Gastrocnemius medialis (tissue), 4 donors: ENCODE results near the gene NUDT13. TPM values are rescaled to one million over a fixed set of nuclear protein-coding genes. Genes with fewer than 3 reads are reported as not detected.
A peak's percentile ranks its signal among the peaks of the same experiment; 100 is the strongest.

Experiments
- ATAC-seq, 2 donors: fragments of 150-250 bp; one replicate each; pipeline ENCODE4 v1.9.1; 2016
- DNase-seq, 2 donors: peaks; one replicate each; pipeline ENCODE4 v3.0.0-alpha.2; 2019
- H3K27ac ChIP-seq, 4 donors: fragments of 200-600 bp; sonication (generic); 1 replicate in 1 of 4; 2 replicates in 3 of 4; pipeline ENCODE4 v1.5.1; 2016 to 2018; ENCODE audit warnings: mild to moderate bottlenecking in 2 of 4, moderate library complexity in 1 of 4
- H3K27me3 ChIP-seq, 3 donors: fragments of 200-600 bp; sonication (generic) in 2 of 3; 1 replicate in 1 of 3; 2 replicates in 2 of 3; pipeline versions ENCODE4 v1.5.1 to v1.6.0; 2016 to 2019; ENCODE audit warnings: mild to moderate bottlenecking in 1 of 3, moderate library complexity in 1 of 3
- H3K36me3 ChIP-seq, 2 donors: fragments of 200-600 bp; sonication (generic) in 1 of 2; one replicate each; pipeline ENCODE4 v1.5.1; 2017 to 2018
- H3K4me1 ChIP-seq, 2 donors: fragments of 200-600 bp; sonication (generic) in 1 of 2; one replicate each; pipeline ENCODE4 v1.5.1; 2016 to 2017; ENCODE audit warnings: mild to moderate bottlenecking in 2 of 2
- H3K4me3 ChIP-seq, 4 donors: fragments of 200-600 bp; sonication (generic) in 3 of 4; 1 replicate in 1 of 4; 2 replicates in 3 of 4; pipeline ENCODE4 v1.5.1; 2016 to 2019; ENCODE audit warnings: mild to moderate bottlenecking in 2 of 4
- H3K9me3 ChIP-seq, 3 donors: fragments of 200-600 bp; sonication (generic) in 2 of 3; 1 replicate in 1 of 3; 2 replicates in 2 of 3; pipeline ENCODE4 v1.5.1; 2016 to 2019
- CTCF ChIP-seq, 5 experiments: fragments of 450-650 bp in 3 of 5; fragments of 200-600 bp in 2 of 5; sonication (generic) in 2 of 5; IDR thresholded peaks in 4 of 5; conservative IDR thresholded peaks in 1 of 5; 1 replicate in 4 of 5; 2 replicates in 1 of 5; pipeline ENCODE4 v1.5.1; 2016 to 2019; ENCODE audit warnings: antibody characterized with exemption in 5 of 5, mild to moderate bottlenecking in 3 of 5, moderate library complexity in 3 of 5
- POLR2A ChIP-seq, 2 donors: fragments of 450-650 bp; IDR thresholded peaks; one replicate each; pipeline ENCODE4 v1.6.1; 2017; ENCODE audit warnings: antibody characterized with exemption in 2 of 2, mild to moderate bottlenecking in 2 of 2, moderate library complexity in 2 of 2
- in situ Hi-C, 4 donors: fragments of 200-750 bp; cut with MboI; loops; one replicate each; pipeline versions ENCODE4 v1.15.0 to v1.8.0; 2017; ENCODE audit warnings: low sequenced_read_pairs in 4 of 4
- intact Hi-C: fragments of 100-400 bp; cut with DNase I; formaldehyde crosslinking; loops from one replicate; pipeline ENCODE4 v1.15.1; 2023; ENCODE audit warnings: low total_unique reads
- total RNA-seq, 4 donors: library from RNA; depleted of rRNA; stranded (reverse); fragments of >200 nt; gene quantifications; one replicate each; pipeline versions ENCODE4 v1.1.0 to v1.2.3, GENCODE V29; 2016

The NUDT13 gene
- total RNA-seq, 4 donors from 2014 or later = 1.7 to 5.3 (median 2.0) TPM

- Histone ChIP-seq H3K27ac (peak overlapping the region in 2 of 4 donors; percentile 64 to 93), H3K9me3 (no peaks in the 10 kb centered on the region), H3K4me3 (no peak overlapping the region), H3K27me3 (no peaks in the 10 kb centered on the region), H3K4me1 (peaks cover 0 to 5% of the 10 kb centered on the region in 2 donors), H3K36me3 (peaks cover 0 to 43% of the 10 kb centered on the region in 2 donors)
- ATAC-seq (no peak), DNase-seq (no peak)
- intact Hi-C loops (no loop called here), in situ Hi-C loops (no loop called here)
- no peak for TF ChIP-seq POLR2A (IDR thresholded peaks at IDR 0.05)
- TF ChIP-seq CTCF (IDR thresholded peaks at IDR 0.05 in 4 of 5, conservative IDR thresholded peaks at IDR 0.05 in 1 of 5) = no peak
Measured at GRCh38 chr10:73126343-73126742, 16.1 kb downstream of the NUDT13 start.

- peaks cover 6 to 83% of the 10 kb centered on the region in 2 donors for H3K36me3 ChIP-seq
- H3K9me3 ChIP-seq = no peaks in the 10 kb centered on the region
- in situ Hi-C loops = no loop called here
- no peak for ATAC-seq
- no peaks in the 10 kb centered on the region for H3K27me3 ChIP-seq
- peak overlapping the region in 3 of 4 donors; percentile 1 to 20 (median 7) for H3K27ac ChIP-seq
- intact Hi-C loops = loop anchor here (5.0 kb wide), 1 partner anchor 36 kb away; the partner anchor contains the start of genes ECD and FAM149B1
- TF ChIP-seq POLR2A (IDR thresholded peaks at IDR 0.05) = no peak
- no peak for DNase-seq
- H3K4me3 ChIP-seq = no peak overlapping the region
- H3K4me1 ChIP-seq = no peaks in the 10 kb centered on the region
Measured at GRCh38 chr10:73131301-73131700, 21.0 kb downstream of the NUDT13 start.

DNA sequence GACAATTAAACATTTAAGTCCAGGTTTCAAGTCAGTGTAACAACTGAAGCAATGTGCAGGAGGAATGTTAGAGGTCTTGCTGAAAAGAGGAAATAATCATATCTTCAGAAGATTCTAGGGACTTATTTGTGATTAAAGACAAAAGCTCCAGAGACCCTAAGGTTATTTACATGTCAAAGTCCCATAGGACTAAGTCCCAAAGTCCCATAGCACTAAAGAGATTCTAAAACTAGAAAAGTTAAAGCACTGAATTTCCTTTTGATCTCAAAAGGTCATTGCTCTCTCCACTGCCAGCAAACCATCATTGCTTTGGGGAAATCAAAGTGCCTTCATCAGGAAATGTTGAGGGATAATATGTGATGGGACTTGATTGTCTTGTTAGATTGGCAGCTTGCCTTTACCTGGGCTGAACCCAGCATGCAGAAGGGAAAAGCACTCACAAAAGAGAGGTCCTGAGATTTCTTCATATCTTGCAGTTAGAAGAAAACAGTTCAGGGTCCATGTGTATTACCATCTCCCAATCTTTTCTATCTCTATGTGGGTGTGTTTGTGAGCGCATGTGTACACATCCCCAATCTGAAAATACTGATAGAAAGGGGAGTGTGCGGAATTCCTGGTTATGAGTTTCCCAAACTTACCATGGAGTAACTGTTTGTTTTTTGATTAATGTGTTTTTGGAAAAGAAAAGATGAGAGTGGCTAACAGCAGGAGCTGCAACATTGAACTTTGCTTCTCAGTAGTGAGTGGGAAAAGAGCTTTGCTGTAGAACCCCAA is 21.8 kb downstream of the NUDT13 start:
- DNase-seq (no peak), ATAC-seq (no peak)
- no peaks in the 10 kb centered on the region for H3K4me1 ChIP-seq
- peaks cover 6 to 85% of the 10 kb centered on the region in 2 donors for H3K36me3 ChIP-seq
- H3K4me3 ChIP-seq = no peak overlapping the region
- in situ Hi-C loops (no loop called here), intact Hi-C loops (loop anchor here (5.0 kb wide), 1 partner anchor 35 kb away; the partner anchor contains the start of genes ECD and FAM149B1)
- H3K27ac ChIP-seq = peak overlapping the region in 2 of 4 donors; percentile 7 to 20
- no peaks in the 10 kb centered on the region for H3K9me3 ChIP-seq
- no peaks in the 10 kb centered on the region for H3K27me3 ChIP-seq
- TF ChIP-seq POLR2A (IDR thresholded peaks at IDR 0.05) (no peak), CTCF (IDR thresholded peaks at IDR 0.05 in 4 of 5, conservative IDR thresholded peaks at IDR 0.05 in 1 of 5) (no peak)

DNA sequence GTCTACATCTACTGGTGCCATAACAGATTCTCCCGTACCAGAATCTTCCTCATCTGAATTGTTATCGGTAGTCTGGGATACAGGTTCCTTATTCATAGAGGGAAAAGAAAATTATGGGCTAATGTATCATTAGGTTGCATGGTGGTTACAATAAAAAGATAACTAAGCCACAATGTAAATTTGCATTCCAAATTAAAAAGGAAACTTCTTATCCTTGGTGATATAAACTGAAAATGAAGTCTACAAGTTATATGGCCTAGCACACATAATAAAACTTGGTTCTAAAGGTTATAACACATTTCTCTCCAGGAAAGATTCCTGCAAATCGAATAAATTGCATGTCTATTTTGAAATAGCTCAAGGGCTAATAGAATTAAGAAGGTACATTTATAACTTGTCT is 24.5 kb downstream of the NUDT13 start:
- Histone ChIP-seq H3K36me3 (peaks cover 6 to 88% of the 10 kb centered on the region in 2 donors), H3K4me1 (no peaks in the 10 kb centered on the region), H3K27me3 (no peaks in the 10 kb centered on the region), H3K9me3 (no peaks in the 10 kb centered on the region), H3K27ac (no peak overlapping the region), H3K4me3 (no peak overlapping the region)
- in situ Hi-C loops = no loop called here
- TF ChIP-seq CTCF (IDR thresholded peaks at IDR 0.05 in 4 of 5, conservative IDR thresholded peaks at IDR 0.05 in 1 of 5) (no peak), POLR2A (IDR thresholded peaks at IDR 0.05) (no peak)
- no peak for DNase-seq
- intact Hi-C loops = loop anchor here (5.0 kb wide), 1 partner anchor 33 kb away; the partner anchor contains the start of genes ECD and FAM149B1
- ATAC-seq = no peak

DNA sequence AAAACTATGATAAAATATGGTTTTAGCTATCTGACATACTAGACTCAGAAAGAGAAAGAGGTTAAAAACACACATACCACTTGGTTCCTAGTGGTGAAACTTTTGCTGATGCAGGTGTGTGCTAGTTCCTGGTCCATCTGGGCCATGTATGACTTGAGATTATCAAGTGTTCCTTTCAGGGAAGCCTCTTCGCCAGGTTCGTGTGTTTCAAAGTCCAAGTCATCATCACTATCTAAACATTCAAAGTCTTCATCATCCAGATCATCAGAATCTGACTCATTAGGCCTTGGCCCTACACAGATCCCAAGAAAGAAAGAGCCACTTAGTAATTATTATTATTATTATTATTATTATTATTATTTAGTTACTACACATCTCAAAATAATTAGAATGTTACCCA is 26.4 kb downstream of the NUDT13 start:
- no peak for DNase-seq
- Histone ChIP-seq H3K9me3 (no peaks in the 10 kb centered on the region), H3K27me3 (no peaks in the 10 kb centered on the region), H3K27ac (no peak overlapping the region), H3K4me3 (no peak overlapping the region), H3K36me3 (peaks cover 6 to 94% of the 10 kb centered on the region in 2 donors), H3K4me1 (no peaks in the 10 kb centered on the region)
- no peak for ATAC-seq
- in situ Hi-C loops = no loop called here
- intact Hi-C loops = no loop called here
- TF ChIP-seq CTCF (IDR thresholded peaks at IDR 0.05 in 4 of 5, conservative IDR thresholded peaks at IDR 0.05 in 1 of 5) (no peak), POLR2A (IDR thresholded peaks at IDR 0.05) (no peak)
